Measurements from ENCODE around the gene PTPRN2.

PTPRN2 gene

DNA sequence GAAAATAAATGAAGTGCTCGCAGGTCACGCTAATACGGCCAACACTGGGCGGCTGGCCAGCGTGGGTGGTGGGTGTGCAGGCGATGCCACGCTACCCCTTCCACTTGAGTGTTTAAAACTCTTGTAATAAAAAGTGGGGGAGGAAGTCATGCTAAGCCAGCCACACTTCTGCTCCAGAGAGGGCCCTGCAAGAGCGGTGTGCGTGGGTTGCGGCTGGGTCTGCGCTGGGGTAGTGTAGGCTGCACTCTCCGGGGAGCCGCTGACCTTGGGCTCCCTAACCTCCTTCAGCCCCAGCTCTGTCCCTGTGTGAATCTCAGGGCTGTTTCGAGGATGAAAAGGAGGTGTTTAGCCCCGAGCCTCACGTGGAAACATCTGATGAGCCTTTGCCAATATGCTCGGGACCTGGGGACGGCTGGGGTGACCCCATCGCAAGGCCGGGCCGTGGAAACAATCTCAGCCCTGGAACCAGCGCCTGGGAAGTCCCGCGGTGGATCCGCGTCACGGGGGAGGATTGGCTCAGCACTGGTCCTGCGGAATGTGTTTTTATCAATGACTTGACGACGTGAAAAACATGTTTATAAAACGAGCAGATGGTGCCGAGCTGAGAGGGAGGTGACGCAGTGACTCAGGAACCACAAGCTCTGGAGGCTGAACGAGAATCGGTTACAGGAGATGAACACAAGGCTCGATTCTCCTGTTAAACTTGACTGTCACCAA lies 972.4 kb downstream of the PTPRN2 start:
- no peak for DNase-seq

DNA sequence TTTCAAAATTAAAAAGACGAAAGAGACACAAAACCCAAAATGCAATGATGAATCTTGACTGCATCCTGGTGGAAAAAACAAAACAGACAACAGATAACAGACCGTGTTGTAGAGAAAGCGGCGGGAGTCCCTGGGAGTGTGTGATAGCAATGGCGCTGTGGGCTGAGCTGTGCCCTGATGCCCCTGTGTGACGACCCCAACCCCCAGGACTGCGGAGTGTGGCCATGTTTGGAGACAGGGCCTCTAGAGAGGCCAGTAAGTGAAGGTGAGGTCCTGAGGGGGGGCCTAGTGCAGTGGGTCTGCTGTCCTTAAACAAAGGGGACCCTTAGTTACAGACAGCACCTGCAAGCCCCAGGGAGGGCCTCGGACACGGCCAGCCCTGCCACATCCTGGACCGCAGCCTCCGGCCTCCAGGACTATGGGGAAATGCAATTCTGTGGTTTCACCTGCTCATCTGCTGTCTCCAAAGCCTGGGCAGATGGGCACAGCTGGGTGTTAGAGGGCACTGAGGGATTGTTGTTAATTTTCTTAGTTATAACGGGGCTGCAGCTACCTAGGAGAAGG lies 973.1 kb downstream of the PTPRN2 start:
- DNase-seq = no peak

DNA sequence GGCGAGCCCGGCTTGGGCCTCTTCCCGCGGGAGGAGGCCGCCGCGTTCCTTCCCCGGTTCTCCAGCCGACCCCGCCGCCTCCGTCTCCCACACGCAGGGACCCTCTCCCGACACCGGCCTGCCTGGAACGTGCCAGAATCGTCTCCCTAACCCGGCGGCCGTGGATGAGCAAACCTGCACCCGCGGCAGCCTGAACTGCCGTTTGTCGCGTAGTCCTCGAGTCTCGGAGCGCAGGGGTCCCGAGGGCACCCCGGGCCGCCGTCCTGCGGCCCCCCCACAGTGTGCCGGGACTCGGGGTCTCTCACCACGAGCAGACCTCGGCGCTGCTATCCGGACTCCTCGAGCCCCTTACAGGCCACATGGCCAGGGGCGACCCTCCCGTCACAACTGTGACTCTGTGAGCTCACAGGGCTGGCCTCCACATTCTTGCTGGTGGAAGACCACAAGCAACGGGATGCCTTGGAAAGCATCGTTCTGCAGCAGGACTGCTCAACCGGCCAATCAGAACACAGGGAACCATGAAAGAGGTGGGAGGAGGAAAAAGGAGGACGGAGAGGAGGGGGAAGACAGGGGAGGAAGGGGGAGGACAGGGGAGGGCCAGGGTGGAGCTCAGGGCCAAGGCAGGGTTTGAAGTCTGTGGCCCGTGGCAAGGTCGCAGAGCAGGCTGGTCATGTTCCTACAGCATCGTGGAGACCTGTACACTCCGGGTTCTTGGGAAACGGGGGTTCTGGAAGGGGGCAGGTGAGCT lies 973.9 kb downstream of the PTPRN2 start:
- DNase-seq = no peak

DNA sequence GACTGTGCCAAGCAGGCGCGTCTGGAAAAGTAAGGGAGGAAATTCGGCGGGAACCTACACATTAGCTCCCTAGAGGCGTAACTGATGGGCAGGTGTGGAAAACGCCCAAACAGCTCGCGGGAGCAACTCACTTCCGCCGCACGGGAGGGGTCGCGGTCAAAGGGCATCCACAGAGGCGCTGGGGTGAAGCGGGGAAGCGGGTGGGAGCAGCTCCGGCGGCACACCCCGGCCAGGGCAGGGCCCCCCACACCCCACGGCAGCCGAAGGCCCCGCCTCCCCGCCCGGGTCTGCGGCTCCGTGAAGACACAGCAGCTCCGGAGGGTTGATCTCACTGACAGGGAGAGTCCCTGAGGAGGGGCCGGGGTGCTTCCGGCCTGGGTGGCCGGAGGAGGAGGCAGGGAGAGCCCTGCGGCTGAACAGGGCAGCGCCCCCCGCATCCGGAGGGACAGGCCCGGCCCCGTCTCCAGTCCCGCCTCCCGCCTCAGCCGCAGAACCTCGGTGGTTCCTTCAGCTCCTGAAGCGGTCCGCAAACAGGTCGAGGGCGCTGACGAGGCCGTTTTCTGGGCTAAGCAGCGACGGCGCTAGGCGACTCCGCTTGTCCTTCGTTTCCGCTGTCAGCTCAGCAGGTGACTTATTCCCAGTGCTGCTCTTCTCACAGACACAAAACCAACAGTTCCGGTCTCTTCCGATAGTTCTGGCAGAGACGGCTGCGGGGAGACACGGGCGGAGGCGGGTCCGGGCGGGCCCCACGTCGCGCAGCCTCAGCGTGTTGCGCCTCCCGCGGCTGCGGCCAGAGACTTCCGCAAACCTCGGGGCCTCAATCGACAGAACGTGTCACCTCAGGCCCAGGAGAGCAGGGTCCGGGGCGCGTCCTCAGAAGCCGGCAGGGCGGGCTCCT lies 974.7 kb downstream of the PTPRN2 start:
- DNase-seq = peak; percentile 41

DNA sequence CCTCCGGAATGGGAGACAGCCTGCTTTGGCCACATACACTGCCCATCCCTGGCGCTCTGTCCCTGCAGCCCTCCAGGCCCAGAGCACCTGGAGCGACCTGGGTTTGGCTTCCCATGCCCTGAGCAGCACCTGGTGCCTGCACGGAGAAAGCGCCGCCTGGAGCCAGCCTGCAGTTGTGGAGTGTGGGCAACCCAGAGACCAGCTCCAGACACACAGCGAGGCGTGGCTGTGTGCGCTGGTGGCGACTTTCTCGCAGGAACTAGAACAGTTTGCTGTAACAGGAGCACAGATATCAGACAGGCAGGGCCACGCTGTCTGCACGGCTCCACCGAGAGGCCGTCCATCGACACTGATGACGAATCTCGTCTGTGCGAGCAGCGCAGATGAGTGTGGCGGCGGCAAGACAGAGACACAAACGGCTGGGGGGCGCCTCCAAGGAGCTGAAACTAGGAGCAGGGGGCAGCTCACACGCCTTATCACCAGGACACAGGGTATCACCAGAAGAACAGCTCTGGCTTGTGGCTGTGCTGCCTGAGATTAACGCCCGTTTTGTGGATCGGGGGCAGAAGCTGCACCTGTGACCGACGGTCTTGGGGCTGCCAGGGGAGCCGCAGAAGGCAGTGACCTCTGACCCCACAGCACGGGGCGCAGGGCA lies 975.5 kb downstream of the PTPRN2 start:
- no peak for DNase-seq

DNA sequence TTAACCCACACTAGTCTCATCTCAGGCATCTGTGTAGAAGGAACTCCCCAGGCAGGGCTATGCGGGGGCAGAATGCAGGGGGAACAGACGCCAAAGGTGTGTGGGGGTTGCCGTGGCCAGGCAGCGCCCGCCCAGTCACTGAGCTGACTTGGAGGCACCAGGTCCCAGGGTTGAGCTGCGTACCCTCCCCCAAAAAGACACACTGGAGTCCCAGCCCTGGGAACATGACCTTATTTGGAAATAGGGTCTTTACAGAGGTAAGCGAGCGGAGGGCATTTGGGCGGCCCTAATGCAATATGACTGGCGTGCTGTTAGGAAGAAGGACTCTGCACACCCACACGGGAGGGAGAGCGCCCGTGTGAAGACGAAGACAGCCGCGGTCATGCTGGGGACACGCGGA lies 976.3 kb downstream of the PTPRN2 start:
- DNase-seq = no peak

DNA sequence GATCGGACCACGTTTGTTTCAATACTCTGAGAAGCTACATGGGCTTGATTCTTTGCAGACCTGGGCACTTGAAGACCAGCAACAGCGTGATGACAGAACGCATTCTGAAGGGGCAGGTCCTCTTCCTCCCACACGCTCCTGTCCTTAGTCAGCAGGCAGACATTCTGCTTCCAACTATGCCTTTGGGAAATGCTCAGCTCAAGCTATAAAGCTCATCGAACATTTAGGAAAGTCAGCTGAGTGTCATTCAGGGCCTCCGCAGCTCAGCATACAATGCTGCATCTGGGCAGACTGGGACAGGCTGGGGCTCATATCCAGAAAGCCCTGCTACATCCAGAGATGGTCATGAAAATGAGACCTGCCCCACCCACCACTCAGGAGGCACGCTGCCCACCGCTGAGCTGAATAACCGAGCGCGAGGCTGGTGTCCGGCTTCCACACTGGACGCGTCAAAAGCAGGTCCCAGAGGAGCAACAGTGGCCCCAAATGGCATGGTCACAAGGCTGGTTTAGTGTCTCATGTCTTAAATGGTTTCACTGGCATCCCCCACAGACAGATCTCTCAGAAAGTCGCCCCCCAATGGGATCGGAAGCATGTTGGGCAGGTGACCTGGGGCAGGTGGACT lies 976.8 kb downstream of the PTPRN2 start:
- no peak for DNase-seq

DNA sequence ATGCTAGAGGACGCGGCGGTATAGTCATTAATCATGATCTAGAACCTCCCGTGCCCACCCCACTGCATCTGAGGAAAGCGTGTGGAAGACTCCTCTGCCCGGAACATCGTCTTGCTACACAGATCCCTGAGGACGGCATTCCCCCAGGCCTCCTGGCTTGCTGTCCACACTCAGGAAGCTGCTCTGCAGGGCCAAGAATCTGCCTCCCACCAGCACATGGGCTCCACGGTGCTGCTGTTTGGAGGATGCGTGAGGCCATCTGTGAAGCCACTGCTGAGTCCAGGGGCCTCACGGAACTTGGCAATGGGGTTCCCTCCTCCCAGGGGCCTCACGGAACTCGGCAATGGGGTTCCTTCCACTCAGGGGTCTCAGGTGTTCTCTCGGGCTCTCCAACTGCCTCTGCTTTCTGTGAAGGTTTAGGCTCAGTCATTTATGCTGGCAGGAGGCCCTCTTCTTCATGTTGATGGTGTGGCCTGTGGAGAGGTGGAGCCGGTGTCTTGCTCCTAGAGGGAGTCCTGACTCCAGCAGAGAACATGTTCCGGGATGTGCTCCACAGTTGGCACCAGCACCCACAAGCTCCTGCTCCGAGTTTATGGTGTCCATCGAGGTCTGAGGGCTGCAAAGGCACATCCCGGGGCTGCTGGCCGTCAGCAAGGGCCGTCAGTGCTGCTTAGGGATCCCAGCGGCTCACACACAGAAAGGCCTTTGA lies 977.5 kb downstream of the PTPRN2 start:
- no peak for DNase-seq

DNA sequence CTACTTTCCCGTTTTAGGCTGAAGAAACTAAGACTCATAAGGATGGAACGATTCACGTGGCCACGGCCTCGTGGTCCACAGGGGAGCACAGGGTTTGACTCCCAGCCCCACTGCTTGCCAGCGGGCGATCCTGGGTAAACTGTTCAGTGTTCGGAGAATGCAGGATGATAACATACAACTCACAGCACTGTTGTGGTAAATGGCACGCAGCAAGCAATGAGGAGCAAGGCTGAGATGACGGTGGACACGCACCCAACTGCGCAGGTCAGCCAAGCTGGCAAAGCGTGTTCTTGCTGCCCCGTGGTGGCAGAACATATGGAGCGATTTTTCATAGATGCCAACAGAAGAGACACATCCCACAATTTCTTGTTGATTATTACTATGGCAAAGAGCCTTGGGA lies 978.1 kb downstream of the PTPRN2 start:
- no peak for DNase-seq

DNA sequence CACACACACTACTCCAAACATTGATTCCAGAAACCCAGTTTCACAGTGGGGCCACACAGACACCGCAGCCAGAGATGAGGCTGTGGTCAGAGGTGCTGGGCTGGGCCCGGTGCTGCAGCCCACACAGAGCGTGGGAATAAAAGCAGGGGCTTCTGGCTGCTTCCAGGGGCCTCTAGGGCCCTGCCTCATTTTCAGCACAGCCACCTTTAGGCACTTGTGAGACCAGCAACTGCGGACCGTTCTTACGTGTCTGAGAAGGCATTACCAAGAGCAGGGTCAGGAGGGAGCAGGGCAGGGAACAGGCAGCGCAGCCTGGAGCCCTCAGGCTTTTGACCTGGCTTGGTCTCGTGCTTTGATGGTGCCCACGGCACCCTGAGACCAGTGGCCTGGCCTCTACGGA lies 980.4 kb downstream of the PTPRN2 start:
- DNase-seq = no peak

DNA sequence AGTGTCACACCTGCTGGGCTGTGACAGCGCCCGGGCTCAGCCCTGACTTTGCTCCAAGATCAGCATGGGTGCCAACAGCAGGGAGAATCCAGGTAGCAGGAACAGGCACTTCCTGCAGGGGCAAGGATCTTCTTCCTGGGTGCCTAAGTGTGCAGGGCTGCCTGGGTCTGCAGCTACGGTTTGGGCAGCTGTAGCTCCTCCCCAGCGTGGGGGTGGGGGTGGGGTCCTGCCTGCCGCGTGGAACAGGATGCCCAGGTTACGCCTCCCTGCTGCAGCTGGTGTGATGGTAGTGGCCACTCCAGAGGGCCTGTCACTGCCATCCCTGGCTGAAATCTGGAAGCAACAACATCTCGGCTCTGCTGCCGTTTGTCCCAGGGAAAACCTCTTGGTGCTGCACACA lies 981.5 kb downstream of the PTPRN2 start:
- DNase-seq = no peak

DNA sequence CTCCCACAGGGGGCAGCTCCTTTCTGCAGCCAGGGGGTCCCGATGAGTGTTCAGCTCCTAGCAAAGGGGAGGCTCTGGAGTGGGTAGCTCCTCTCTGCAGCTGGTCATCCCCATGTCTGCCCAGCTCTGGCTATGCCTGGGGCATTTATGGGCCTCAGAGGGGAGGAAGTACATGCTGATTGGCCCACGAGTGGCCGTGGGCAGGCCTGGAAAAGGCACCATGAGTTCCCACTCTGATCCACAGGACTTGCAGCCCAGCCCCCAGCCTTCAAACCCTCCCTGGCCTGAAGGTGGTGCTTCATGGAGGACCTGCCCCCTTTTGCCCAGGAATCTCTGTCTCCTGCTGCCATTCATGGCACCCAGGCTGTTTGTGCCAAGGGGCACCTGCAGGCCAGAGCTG lies 982.0 kb downstream of the PTPRN2 start:
- DNase-seq = no peak

DNA sequence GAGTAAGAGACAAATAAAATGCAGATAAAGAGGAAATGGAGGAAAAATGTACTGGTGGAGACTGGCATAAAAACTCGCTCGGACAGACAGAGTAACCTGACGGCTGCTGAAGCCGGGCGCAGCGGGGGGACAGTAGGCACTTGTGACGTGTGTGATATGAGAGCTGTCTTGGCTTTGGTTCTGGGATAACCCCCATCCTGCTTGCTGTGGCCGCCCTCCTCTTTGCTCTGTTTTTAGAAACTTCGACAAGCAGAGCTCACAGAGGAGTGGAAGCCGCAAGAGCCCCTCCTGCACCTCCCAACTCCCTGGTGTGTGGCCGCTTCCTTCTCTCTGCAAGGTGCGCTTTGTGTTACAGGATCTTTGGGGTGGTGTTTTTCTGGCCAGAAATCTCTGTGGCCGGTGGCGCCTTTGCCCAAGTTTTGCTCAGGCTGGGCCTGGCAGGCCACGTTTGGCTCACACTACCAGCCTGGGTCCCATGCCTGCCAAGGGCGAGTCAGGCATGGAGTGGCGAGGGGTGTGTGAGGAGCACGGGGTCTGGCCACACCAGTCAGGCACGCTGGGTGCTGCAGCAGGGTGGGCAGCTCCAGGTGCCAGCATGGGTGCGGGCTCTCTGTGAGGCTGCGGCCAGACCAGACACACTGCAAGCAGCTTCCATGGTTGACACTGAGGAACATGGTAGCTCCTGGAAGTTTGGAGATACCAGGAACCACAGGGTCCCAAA lies 982.8 kb downstream of the PTPRN2 start:
- DNase-seq = no peak

DNA sequence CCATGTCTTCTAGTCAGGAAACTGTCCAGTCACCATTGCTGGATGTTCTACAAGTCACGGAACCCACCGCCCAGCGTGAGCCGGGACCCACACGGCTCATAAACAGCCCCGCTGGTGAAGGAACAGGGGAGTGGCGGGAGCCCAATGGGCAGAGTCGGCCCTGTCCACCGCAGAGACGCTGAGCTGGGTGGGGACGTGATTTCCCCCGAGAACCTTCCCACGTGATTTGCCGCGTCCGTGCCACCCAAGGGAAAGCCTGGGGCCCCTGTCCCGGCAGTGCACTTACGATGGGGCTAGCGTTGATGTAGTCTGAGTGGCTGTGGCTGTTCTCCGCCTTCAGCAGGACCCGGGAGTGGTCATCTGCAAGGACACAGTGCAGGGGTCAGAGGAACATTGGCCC lies 983.9 kb downstream of the PTPRN2 start:
- no peak for DNase-seq

DNA sequence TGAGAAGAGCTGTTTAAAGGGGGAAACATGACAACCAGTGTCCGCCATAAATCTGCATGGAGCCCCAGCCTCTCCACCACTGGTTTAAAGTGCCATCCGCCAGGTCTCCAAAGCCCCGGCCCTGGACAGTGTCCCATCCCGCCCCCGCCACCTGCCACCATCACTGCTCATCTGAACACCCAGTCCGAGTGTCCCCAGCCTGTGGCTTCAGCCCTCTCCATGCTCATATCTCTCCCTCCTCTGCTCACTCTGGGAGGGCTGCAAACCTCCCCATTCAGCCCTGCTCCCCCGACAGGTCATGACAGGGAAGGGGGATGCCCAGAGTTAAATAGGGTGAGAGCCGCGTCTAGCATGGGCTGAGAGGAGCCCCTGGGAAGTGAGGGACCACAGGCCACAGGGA lies 984.6 kb downstream of the PTPRN2 start:
- no peak for DNase-seq

DNA sequence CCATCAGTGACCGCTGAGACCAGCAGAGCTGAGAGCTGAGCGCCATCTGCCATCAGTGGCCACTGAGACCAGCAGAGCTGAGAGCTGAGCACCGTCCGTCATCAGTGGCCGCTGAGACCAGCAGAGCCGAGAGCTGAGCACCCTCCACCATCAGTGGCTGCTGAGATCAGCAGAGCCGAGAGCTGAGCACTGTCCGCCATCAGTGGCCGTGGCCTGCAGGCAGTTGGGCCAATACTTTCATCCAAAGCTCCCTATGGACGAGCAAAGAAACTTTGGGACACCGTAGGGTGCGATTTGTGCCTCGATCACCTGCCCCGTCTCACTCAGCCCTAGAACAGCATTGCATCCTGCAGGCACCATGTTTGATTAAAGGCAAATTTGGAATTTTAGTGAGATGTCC lies 985.0 kb downstream of the PTPRN2 start:
- DNase-seq = no peak

DNA sequence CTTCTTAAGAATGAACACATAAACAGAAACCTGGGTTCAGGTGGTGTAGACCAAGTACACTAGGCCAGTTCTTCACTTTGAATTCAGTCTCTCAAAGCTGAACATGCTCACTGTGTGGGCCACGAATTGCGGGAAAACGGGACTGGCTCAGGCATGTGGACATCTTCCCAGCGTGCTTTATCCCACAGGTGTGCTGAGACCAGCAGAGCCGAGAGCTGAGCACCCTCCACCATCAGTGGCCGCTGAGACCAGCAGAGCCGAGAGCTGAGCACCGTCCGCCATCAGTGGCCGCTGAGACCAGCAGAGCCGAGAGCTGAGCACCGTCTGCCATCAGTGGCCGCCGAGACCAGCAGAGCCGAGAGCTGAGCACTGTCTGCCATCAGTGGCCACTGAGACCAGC lies 985.5 kb downstream of the PTPRN2 start:
- DNase-seq = no peak

DNA sequence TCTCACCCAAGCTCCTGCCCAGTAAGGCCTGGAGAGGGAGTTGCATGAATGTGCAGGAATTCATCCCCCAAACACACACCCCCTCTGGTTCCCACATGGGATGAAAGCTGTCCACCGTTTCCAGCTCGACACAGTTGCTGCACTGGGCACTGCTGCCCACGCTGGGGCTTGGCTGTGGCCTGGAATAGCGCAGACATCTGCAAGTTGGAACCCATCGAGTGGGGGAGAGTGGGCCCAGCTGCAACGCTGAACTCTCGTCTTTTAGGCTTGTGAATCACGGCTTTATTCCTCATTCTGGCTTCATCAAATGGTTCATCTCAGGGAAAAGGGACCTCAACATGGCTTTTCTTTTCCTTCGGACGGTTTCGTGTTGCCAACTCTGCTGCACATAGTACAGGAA lies 986.1 kb downstream of the PTPRN2 start:
- no peak for DNase-seq

DNA sequence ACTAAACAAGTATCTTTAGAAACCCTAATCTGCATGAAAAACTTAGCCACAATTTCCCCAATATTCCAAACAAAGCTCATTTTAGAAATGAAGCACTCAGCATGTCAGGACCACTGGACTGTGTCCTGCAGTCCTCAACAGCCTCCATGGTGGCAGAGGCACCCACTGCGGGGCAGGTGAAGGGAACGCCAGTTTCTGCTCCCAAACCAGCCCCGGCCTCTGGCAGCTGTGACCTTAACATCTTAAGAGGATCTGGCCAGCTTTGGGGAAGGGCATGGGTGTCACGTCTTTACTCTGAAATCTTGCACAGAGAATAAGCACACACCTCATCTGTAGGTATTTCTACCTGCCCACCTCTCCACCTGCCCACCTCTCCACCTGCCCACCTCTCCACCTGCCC lies 988.1 kb downstream of the PTPRN2 start:
- DNase-seq = no peak

DNA sequence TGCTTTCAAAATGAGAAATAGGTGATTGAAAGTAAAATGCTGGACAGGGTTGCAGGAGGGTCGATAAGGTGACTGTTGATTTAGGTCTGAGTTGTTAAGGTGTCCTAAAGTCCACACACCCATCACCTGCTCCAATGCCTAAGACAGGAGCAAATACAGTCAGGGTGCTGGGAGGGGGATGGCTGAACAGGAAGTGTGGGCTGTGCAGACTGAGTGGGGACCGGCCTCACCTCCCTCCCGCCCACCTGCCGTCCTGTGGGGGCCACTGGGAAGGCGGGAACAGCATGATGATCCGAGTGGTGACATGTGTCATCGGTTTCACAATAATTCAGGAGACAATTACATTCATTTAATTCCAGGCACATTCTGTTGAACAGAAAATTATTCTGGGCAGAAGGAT lies 990.1 kb downstream of the PTPRN2 start:
- peak; percentile 77 for DNase-seq

DNA sequence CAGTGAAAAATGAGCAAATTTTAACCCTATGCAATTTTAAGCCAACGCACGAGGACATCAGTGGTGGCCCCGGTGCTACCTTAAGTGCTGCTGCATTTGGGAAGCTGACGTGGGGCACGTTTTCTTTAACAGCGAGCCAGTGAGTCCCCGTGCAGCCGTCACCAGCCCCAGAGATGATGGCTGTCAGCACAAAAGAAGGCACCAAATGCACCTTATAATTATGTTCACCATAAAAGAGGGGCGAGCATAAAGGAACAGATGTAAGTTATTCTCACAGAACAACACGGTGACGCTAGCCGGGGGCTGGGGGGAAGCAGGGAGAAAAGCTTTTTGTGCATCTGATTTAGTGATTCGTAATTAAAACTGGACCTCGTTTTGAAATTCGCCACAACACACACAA lies 990.7 kb downstream of the PTPRN2 start:
- DNase-seq = peak; percentile 64
